NCI-H510A (cell line): Measurements from ENCODE around the gene KIRREL2.
"Not testable (repeated sequence)": the region's sequence is repeated elsewhere in the genome, so short reads cannot be mapped to it uniquely, and the experiment has no call there.

ENCODE experiments used
- DNase-seq: peaks from one replicate; lab custom pipeline; 2025; lab: John Stamatoyannopoulos, UW

KIRREL2 gene

DNA sequence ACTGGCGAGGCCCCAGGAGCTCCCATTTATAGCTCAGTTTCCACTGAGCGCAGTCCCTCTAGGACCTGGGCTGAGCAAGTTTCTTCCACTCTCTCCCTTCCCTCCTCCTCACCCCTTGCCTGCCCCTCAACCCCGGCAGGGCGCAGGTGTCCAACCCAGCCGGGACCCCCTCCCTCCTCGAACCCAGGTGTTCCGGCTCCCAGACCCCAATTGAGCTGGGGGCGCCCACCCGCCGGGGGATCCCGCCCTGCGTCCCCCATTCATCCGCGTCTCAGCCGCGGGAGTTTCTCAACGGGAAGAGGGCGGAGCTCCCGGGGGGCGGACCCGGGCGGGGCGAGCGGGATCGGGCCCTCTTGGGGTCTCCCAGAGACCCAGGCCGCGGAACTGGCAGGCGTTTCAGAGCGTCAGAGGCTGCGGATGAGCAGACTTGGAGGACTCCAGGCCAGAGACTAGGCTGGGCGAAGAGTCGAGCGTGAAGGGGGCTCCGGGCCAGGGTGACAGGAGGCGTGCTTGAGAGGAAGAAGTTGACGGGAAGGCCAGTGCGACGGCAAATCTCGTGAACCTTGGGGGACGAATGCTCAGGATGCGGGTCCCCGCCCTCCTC, at the start of gene KIRREL2:
Gene KIRREL2, plus strand, starts transcription at position 366 of the 604 bp plus-strand sequence. Its CDS starts 209 bp downstream, at position 575.
- no peak for DNase-seq

DNA sequence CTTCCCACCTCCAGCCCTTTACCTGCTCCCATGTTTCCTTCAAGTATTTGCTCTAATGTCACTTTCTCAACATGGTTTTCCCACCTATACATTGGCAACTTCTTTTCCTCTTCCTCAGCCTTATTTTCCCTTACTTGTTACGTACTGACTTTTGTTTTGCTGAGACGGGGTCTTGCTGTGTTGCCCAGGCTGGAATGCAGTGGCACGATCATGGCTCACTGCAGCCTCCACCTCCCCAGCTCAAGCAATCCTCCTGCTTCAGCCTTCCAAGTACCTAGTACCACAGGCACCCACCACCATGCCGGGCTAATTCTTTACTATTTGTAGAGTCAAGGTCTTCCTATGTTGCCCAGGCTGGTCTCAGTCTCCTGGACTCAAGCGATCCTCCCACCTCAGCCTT, 49.1 kb upstream of the KIRREL2 start:
- no peak for DNase-seq

DNA sequence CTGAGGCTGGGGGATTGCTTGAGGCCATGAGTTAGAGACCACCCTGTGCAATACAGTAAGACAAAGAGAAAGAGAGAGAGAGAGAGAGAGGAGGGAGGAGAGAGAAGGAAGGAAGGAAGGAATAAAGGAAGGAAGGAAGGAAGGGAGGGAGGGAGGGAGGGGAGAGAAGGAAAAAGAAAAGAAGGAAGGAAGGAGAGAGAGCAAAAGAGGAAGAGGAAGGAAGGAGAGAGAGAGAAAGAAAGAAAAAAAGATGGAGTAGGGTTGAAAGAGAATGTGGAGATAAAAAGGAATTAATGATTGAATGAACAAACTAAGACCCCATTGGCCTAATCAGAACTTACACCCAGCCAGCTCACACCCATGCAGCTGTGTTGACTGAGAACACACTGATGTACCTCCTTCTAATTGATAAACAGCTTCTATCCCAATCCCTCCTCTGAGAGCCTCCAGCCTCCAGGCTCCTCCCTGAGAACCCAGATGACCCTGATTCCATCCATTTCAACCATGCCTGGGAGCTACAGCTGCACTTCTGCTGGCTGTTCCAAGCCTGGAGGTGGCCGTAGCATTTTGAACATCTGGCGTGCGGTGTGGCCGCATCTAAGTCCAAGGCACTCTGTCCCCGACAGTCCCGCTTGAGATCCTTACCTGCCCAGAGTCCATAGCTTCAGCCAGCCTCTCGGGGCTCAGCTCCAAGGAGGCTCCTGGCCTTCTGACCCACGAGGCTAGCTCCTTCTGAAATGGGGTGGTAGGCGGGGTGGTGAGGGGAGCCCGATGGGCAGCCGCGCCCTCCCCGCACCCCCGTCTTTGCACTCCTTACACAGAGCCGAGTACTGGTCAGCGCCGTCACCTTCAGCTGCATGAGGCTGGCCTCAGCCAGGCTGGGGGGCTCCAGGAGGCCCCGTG, 45.1 kb upstream of the KIRREL2 start:
- no peak for DNase-seq

DNA sequence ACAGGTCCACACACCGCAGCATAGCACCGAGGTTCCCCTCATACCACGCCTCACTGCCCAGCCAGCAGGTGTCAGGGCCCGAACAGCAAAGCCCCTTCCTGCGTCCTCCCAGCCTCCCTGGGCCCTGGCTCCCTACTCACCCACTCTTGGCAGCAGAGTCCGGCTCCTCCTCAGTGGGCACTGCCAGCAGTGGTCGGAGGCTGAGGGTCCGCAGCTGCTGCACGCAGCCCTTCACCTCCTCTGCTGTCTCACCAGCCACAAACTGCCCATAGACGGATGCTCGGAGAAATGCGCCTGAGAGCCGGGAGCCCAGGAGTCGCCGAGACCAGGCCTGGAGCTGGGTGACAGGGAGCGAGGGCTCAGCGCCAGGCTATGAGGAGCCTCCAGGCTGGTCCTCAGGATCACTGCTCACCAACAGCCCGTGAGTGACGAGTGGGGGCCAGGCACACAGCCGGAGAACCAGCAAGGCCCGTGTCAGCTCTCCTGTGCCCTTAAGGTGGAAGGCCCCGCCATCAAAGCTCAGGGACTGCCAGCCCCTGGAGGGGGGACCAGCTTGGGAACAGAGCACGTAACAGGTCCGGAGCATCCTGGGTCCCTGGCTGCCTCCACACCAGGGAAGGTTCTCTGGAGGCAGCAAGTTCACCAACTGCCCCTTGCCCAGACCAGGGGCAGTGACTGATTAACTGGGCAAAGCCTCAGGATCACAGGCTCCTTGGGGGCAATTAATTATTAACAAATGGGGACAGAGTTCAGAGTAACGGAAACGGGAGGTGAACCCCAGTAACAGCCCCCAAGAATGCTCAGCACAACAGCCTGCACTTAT, 44.3 kb upstream of the KIRREL2 start, which contains the start of gene PRODH2:
Gene PRODH2, minus strand, starts transcription at position 626 of the 823 bp plus-strand sequence. Its CDS starts 40 bp downstream, at position 586.
- DNase-seq: no peak

DNA sequence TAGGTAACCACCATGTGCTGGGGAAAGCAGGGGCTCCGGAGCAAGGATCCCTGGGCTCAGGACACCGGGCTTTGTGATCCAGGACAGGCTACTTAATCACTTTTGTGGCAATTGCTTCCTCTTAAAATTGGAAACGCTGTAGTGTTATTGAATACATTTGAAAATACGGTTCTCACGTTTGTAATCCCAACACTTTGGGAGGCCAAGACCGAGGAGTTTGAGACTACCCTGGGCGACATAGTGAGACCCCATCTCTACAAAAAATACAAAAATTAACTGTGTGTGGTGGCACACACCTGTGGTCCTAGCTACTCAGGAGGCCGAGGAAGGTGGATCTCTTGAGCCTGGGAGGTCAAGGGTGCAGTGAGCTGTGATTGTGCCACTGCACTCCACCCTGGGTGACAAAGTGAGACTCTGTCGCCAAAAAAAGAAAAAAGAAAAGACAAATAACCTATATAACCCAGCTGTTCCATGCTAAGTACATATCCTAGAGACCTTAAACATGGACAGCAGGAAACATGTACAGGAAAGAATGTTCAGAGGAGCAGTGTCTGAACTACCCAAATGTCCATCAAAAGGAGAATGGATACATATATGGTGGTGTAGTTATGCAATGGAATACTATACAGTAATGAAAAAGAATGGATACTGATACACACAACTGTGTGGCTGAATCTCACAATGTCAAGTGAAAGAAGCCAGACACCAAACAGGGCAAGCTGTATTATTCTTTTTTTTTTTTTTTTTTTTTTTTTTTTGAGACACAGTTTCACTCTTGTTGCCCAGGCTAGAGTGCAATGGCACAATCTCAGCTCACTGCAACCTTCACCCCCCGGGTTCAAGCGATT, 43.4 kb upstream of the KIRREL2 start:
- no peak for DNase-seq

DNA sequence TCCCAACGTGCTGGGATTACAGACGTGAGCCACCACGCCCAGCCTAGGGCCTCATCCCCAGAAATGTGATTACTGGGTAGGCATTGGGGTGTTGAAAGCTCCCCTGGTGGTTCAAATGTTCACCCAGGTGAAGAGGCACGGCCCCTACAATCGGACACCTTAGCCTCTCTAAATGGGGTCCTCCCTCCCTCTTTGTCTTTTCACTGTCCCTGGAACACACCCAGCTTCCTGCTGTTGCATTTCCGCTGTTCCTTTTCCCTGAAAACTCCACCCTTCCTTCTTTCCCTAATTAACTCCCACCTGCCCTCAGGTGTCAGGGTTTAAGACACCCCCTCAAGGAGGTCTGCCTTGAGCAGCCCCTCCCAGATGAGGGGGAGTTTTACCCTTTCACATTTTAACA, 40.4 kb upstream of the KIRREL2 start:
- no peak for DNase-seq

DNA sequence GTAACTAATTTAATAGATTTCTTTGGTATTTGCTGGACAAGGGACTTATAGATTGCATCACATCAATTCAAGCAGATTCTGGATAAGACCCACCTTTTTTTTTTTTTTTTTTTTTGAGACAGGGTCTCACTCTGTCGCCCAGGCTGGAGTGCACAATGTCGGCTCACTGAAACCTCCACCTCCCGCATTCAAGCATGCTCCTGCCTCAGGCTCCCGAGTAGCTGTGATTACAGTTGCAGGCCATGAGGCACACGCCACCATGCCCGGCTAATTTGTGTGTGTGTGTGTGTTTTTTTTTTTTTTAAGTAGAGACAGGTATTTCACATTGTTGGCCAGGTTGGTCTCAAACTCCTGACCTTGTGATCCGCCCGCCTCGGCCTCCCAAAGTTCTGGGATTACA, 39.9 kb upstream of the KIRREL2 start:
- DNase-seq: no peak

DNA sequence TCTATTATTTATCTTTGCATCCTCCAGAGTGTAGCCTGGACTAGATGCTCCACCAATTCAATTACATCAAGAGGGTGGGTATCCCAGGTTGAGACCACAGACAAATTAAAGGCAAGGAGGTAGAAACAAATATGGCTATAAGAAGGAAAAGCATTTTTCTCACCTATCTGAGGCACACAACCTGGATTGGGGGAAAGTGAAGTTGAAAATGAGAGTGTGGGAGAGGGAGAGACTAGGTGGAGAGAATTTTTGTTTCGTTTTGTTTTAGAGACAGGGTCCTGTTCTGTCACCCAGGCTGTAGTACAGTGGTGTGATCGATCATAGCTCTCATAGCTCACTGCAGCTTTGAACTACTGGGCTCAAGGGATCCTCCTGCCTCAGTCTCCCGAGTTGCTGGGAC, 38.3 kb upstream of the KIRREL2 start:
- DNase-seq: no peak

DNA sequence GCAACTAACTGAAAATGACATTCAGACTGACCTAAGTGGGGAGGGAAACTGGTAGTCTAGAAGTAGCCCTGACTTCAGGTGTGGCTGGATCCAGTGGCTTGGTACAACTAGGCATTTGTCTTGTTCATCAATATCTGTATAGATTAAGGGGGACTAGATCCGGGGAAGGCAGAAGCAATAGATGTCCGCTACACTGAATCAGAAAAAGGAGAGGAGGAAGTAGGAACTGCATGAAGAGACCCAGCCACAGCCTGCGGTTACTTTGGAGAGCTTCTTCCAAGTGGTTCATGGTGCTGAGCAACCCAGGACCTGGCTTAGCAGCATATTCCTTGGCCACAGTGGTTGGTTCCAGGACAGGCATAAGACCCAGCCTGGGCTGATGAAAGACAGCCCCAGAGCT, 34.1 kb upstream of the KIRREL2 start:
- DNase-seq: no peak

DNA sequence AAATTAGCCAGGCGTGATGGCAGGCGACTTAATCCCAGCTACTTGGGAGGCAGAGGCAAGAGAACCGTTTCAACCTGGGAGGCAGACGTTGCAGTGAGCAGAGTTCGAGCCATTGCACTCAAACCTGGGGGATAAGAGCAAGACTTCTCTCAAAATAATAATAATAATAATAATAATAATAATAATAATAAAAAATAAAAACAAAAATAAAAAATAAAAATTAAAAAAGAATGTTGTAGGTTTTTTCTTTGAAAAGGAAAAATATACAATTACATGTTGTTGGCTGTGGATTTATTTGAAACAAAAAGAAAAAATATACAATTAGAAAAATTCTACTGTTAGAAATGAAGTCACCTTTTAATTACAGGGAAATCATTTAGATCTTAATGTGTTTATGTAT, 32.6 kb upstream of the KIRREL2 start:
- no peak for DNase-seq

DNA sequence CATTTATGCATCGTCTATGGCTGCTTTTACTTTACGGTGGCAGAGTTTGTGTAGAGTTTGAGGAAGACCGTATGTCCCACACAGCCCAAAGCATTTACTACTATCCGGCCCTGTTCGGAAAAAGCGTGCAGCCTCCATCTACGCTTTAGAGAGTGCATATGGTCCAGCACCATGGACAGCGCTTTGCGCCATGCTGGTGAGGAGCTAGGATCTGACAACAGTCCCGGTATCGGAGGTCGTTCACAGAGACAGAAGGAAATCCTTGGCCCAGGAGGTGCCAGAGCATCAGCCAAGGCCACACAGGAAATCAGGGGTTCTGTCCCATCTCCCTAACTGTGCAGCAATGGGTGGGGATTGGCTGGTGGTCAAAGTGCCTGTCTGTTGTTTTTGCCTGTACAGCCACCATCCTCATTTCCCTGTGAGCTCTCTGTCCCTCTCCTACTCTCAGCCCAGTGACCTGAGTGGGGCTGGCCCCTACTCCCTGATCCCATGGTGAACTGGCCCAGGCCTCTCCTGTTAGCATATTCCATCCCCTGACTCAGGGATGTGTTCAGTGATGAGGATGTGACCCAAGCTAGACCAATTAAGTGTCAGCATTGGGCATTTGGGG, 27.9 kb upstream of the KIRREL2 start:
- DNase-seq: no peak

DNA sequence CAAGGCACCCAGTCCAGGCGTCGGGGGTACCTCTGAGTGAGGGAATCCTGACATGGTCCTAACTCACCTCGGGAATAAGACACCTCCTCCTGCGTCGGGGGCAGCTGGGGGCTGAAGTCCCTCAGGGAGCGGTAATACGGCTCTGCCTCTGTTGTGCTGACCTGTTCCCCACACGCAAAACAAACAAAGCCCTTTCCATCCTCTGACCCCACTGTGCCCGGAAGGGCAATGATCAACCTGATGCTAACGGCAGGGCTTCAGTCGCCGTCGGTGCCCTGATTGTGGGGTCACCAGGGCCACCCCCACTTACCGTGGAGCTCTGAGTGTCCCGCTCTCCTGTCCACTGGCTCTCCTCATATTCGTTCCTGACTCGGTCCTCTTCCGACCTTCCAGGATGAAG, 25.7 kb upstream of the KIRREL2 start:
- no peak for DNase-seq

DNA sequence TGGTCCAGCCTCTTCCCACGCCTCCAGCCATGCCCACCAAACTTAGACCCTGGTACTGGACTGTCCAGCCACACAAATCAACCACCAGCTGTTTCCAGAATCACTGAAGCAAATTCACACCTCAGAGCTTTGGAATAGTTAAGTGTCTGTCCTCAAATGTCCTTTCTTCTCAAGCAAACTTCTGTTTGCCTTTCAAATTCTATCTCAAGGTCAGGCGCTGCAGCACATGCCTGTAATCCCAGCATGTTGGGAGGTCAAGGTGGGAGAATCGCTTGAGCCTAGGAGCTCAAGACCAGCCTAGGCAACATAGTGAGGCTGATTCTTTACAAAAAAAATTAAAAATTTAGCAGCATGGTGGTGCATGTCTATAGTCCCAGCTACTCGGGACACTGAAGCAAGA, 24.7 kb upstream of the KIRREL2 start:
- DNase-seq: no peak

DNA sequence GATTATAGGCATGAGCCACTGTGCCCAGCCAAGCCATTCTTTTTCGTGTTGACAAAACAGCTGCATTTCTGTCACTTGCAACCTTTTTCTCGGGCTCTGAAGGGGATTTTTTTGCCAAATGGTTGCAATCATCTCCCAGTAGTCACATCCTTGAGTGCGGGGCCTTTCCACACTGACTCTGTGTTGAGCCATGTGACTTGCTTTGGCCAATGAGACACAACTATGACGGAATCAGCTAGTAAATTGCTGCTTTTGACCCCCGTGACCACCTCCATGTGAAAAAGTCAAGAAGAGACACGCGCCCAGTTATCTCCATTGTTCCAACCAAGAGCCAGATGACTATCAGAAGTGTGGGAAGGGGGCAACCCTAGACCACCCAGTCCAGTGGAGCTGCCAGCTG, 22.7 kb upstream of the KIRREL2 start:
- no peak for DNase-seq

DNA sequence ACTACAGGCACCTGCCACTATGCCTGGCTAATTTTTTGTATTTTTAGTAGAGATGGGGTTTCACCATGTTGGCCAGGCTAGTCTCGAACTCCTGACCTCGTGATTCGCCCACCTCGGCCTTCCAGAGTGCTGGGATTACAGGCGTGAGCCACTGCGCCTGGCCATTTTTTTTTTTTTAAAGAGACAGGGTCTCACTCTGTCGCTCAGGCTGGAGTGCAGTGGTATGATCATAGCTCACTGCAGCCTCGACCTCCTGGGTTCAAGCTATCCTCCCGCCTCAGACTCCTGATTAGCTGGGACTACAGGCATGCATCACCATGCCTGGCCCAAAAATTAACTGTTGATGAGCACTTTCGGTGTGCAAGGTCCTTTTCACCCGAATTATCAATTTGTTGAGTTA, 20.6 kb upstream of the KIRREL2 start:
- DNase-seq: not testable (repeated sequence)

DNA sequence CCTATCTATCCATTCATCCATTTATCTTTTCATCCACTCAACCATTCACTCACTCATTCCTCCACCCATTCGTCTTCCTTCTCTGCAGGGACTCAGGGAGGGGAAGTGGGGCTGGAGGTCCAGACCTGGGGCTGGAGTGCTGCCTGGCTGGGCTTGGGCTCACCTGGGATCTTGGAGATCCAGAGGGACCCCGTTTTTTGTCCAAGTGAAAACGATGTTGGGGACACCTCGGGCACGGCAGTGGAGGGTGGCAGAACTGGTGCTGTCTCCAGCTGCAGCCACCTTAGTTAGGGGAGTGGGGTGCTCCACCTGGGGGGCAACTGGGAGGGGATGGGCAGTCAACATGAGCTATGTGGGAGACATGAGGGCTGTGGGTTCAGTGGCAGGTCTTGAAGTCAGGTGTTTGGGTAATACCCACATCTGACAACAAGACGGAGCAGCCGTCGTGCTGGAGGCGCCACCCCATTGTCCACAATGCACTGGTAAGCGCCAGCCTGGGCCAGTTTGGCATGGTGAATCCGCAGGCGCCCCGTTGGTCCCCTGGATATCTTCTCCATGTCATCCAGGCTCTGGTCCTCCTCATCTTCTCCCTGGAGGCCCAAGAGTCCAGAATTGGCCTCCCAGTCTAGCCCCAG, 14.6 kb upstream of the KIRREL2 start:
- no peak for DNase-seq

DNA sequence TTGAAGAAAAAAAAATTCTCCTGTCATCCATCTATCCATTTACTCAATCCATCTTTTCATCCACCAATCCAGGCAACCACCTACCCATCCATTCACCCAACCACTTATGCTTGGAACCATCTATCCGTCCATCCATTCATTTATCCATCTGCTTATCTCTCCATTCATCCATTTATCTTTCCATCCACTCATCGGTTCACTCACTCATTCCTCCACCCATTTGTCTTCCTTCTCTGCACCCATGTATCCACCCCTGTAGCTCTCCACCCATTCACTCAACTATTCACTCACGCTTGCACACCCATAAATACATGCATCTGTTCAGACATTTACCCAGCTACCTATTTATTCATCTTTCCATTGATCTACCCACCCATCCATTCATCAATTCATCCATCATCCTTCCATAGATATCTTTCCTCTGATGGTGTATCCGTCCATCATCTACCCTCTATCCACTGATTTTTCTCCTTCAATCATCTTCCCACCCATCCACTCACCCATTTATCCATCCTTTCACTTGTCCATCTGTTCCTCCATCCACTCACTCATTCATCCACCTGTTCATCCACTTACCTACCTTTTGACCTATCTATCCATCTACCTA, 13.9 kb upstream of the KIRREL2 start:
- DNase-seq: no peak

DNA sequence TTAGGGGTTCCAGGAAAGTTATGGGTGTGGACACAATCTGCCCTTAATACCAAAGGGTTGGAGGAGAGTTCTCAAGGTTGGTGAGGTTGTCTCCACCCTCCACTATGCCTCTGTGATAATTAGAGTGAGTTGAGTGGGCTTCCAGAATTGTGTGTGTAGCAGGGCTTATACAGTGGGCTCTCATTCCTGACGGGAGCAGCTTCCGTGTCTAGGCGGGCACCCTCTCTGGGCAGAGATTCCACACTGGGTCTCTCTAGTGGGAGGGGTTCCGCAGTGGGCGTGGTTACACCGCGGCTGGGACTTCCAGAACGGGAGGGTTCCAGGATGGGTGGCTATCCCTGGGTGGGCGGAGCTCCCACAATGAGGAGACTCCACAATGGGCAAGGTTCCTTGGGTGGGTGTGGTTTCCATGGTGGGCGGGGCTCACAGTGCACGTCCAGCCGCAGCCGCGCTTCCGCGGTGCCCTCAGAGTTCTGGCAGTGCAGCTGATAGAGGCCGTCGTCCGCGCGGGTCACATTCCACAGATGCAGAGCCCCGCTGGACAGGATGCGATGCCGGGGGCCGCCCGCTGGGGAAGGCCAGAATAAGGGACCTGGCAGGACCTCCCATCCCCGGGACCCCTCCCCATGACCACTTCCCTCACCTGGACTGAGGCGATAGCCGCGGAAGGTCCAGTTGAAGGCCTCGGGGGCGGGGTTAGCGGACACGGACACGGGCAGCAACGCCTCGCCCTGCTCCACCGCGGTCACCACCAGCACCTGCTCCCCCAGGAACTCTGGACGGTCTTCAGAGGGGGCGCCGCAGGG, 12.8 kb upstream of the KIRREL2 start:
- DNase-seq: no peak

DNA sequence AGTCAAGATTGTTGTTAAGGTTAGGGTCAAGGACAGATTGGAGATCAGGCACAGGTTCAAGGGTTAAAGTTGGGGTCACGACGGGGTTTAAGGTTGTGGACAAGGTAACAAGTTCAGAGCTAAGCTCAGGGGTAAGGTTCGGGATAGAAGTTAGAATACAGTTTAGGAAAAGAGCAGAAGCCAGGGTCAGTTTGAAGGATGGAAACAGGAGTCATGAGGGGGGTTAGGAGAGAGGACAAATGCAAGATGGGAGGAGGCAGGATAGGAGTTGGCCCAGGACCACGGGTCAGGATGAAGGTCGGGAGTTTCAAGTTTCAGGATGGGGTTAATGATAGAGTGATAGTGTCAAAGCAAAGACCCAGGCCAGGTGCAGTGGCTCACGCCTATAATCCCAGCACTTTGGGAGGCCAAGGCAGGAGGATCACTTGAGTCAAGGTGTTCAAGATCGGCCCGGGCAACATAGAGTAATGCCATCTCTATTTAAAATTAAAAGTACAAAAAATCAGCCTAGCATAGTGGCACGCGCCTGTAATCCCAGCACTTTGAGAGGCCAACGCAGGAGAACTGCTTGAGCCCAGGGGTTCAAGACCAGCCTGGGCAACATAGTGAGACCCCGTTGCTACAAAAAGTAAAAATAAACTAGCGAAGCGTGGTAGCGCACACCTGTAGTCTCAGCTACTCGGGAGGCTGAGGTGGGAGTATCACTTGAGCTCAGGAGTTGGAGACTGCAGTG, 12.1 kb upstream of the KIRREL2 start:
- DNase-seq: no peak
